Measurements from ENCODE around the gene ARID1B.

ARID1B gene

DNA sequence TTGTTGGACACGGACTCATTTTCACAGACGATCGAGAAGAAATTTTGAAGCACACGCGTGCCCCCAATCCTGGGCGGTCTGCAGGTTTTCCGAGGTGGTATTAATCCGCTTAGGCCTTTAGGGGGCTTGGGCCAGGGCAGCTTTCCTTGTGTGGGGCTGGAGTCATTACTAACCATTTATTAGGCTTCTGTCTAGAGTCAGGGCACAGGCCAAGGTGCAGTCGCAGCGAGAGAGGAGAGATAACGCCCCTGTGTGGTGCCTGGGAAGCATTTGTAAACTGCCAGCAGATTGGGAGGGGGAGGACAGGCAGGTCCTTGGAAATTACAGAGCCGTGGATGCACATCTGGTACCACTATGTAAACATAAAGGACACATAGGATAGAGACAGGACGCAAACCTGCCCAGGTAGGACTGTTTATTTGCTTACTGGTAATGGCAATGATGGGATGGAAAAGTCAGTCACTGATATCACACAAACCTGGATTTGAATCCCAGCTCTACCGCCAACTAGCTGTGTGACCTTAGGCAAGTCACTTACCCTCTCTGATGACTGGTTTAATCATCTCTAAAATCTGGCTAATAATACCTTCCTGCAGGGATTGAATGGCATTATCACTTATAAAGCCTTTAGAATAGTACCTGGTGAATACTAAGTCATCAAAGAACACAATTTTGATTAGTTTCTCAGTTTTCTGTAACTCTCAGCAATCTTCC, 469.8 kb downstream of the ARID1B start:
- no peak for DNase-seq
- no peak for ATAC-seq

DNA sequence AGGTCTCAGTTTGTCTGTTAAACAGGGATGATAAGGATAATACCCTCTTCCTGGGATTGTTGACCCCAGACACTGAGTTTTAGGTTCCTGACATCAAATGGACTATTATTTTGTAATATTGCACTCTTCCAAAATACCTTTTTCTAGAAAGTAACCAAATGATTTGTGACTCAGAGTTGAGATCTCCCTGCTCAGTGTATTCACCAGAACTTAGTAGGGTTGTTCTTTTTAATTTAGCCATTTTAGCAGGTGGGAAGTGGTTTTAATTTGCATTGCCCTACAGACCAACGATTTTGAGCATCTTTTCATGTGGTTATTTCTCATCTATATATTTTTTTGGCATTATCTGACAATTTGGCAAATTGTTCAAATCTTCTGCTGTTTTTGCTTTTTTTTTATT, 471.1 kb downstream of the ARID1B start:
- DNase-seq (no peak), ATAC-seq (no peak)

DNA sequence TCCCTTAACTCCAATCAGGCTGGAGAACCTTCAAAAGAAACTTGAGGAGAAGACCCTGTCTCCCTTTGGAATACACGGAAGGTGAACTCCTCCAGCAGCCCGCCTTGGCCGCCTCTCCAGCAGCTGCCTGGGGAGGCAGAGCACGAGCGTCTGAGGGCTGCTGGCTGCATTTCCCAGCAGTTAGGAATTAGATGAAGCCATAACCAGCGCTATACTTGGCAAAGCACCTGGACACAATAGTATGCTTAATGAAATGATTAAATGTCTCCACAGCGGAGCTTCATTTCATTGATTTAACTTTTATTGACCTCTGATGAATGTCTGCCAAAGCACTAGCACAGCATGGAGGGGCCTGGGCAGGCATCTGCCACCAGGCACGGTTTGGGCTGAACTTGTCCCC, 472.6 kb downstream of the ARID1B start:
- ATAC-seq (no peak), DNase-seq (no peak)

DNA sequence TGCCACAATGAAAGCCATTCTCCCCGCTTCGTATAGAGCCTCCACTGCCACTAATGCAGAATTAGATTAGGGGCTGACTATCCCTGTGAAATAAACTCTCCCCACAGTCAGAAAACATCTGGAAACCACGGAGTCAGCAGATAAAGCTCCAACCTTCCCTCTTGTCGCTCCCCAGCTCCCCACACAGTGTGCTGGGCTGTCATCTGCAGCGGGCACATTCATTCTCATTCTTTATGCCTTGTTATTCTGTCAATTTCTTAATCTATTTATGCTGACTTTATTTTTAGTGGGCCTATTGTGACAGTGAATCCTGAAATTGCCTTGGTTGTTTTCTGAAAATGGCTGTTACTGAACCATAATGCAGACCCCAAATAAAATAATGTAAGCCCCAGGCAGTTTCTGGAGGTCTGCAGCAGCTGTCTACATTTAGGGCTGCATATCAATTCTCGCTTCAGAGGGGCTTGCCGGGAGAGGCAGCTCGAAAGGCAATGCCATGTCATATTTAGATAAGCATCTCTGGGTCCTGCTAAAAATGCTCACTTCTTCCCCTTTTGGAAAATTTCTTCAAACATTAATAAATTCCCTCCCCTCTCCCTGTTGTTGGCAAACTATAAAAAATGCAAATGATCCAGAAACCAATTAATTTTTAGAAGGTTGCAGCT, 474.5 kb downstream of the ARID1B start:
- no peak for ATAC-seq

DNA sequence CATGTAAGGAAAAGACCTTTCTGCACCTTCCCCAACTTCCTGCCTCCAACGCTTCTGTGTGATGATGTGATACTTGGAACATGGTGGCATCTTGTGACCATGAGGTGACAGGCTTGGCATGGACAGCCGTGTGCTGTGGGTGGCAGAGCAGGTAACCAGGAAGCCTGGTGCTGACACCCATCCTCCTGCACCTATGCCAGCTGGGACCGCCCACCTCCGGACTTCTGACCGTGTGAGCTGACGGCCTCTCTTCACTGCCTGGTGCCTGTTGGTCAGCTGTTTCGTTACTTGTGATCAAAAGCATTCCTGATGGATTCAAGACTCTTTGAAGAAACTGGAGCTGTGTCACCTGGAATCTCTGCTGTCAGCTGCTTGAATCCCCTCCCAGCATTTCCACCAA, 475.8 kb downstream of the ARID1B start:
- no peak for ATAC-seq
- DNase-seq: no peak

More for the DNA sequence above, 474.5 kb downstream of the ARID1B start:
- no peak for DNase-seq

DNA sequence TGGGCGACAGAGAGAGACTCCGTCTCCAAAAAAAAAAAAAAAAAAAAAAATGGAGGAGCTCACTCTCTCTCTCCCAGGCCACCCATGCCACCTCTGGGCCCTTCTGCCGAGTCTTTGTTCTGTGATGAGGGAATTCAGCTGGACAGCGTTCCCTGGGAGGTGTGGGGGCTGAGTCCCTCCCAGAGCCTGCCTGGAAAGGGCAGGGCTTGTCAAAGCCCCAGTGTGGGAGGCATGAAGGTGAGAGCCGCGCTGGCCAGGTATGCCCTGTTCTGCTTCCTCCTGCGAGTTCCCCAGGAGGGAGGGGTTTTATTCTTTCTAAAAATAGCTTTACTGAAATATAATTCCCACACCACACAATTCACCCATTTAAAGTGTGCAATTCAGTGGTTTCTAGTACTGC, 476.5 kb downstream of the ARID1B start:
- DNase-seq: no peak
- ATAC-seq: no peak

DNA sequence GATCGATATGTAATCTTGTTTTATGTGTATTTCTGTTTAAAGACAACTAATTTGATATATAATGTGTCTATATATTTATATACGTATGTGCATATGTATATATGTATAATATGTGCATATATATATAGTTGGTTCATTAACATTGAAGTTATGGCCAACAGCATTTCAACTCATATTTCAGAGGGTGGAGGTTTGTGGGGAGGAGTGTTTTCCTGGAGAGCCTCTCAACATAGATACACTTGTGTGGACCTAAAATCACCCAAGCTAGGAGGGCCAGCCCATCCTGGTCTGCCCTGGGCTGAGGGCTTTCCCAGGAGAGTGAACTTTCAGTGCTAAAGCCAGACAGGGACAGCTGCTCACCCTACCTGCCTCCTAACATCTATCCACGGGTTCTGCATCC, 477.4 kb downstream of the ARID1B start:
- DNase-seq: no peak
- ATAC-seq: no peak

DNA sequence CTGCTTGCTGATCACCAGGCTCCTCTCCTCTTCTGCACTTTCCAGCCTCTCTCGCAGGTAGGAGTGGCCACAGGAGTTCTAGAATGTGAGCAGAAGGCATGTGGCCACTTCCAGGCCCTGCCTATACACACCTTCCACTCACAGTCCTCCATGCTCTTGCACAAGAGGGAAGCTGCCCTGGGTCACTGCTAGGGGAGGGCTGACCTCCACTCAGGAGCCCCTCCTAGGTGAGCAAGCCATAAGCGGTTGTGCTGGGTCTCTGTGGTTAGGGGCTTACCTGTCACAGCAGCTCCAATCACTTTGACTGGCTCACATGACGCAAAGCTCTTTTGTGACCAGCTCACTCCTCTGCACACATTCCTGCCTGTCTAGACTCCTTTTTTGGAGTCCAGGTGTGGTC, 477.9 kb downstream of the ARID1B start:
- DNase-seq (no peak), ATAC-seq (no peak)

DNA sequence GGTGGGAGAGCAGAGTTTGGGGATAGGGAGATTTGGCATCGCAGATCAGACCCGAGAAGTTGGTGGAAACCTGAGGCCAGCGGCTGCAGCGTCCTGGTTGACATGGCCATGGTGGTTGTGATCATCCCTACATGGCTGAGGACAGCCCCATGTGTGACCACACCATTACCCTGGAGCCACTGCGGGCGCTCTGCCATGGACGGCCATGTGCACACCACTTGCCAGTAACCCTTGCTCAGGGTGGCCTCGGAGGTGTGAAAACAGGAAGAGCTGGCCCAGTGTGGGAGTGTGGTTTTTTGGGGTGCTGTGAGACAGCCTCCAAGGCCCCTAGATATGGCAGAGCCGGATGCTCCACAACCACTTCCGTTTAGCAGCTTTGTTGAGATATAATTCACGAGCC, 481.7 kb downstream of the ARID1B start:
- ATAC-seq (no peak), DNase-seq (no peak)

DNA sequence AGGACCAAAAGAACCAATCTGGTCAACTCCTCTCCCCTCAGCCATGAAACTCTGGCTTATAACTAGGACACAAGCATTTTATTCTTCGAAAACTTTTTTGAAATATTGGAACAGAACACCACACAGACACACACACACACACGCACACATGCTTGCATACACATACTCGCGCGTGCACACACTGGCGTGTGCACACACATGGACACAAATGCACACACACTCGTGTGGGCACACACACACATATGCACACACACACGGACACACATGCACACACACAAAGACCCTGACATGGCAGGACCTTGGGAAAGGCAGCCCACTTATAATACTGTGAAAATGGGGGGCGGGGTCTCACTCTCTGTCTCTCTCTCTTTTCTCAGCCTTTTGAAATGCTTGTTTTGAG, 482.3 kb downstream of the ARID1B start:
- no peak for ATAC-seq
- no peak for DNase-seq
